WI38 (cell line): ENCODE measurements around the gene PHF13.

Source experiments
- H3K4me3 ChIP-seq: 2 replicates; pipeline ENCODE4 v1.5.1; 2011; ENCODE audit warnings: low read depth, mild to moderate bottlenecking, control low read depth, low read length
- TF ChIP-seq, protein P1 (sequence below): IDR thresholded peaks from 2 replicates; pipeline ENCODE4 v1.5.1; 2012; ENCODE audit warnings: low read depth, mild to moderate bottlenecking, control low read depth, low read length

Gene PHF13

DNA sequence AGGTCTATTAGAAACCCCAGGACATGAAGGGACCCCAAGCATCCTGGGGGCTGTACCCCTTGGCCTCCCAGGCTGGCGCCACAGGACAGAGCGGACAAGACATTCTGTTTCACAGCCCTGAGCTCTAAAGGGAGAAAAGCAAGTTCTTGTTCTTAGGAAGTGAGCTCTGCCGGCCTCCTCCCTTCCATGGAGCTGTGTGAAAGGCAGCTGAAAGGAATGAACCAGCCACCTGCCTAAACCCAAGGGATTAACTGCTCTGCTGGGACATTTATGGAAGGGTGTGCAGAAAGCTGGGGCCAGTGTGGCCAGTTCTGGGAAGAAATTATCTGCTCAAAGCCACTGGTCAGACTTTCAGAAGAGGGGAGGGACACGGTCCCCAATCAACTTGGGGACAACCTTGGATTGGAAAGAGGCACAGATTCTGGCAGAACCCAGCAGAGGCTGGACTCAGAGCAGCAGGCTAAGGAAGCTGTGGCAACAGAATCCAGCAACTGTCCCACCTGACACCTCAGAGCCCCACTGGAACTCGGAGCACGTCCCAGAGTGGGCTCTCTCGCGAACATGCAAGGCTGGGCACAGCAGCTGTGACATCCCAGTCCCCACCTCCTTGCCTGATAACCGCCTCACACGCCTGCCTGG is 13.0 kb upstream of the PHF13 start:
- TF ChIP-seq, protein P1, sequence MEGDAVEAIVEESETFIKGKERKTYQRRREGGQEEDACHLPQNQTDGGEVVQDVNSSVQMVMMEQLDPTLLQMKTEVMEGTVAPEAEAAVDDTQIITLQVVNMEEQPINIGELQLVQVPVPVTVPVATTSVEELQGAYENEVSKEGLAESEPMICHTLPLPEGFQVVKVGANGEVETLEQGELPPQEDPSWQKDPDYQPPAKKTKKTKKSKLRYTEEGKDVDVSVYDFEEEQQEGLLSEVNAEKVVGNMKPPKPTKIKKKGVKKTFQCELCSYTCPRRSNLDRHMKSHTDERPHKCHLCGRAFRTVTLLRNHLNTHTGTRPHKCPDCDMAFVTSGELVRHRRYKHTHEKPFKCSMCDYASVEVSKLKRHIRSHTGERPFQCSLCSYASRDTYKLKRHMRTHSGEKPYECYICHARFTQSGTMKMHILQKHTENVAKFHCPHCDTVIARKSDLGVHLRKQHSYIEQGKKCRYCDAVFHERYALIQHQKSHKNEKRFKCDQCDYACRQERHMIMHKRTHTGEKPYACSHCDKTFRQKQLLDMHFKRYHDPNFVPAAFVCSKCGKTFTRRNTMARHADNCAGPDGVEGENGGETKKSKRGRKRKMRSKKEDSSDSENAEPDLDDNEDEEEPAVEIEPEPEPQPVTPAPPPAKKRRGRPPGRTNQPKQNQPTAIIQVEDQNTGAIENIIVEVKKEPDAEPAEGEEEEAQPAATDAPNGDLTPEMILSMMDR, result no peak
- peak overlapping the region; percentile 91 for H3K4me3 ChIP-seq

DNA sequence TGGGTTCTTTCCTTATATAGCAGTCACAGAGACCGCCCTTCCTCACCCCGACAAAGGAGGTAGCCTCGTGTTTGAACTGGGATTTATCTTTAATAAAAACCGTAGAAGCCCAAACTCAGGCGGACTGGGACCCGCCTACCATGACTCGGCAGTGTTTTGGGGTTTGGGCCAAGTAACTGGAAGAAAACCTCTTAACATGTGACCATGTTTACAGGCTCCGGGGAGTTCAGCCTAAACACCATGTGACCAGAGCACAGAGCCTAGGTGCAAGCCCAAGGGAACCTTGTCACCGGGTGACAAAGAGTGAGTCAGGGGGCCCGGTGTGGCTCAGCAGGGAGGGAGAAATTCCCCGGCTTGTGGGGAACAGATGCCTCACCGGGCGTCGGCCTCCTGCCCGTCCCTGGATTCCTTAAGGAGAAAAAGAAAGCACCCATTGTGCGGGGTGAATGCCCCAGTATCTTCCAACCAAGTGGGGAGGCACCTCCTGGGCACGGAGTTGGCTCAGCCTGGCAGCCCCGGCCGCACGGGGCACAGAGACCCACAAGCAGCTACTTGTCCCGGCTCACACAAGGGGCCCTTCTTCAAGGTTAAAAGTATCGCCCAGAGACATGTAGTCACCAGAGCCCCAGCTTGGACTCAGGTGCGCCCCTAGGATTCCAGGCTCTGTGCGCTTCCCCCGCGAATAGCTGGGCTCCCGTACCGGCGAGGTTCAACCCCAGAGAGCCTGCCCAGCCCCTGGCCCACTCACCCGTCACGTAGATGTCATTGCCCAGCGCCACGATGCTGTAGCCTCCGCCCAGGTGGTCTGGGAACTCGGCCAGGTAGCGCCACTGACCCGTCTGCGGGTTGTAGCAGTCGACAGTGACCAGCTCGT is 12.2 kb upstream of the PHF13 start:
- H3K4me3 ChIP-seq, result peak overlapping the region; percentile 91
- TF ChIP-seq, protein P1, result no peak; the same call in 1 of the 2 replicates

DNA sequence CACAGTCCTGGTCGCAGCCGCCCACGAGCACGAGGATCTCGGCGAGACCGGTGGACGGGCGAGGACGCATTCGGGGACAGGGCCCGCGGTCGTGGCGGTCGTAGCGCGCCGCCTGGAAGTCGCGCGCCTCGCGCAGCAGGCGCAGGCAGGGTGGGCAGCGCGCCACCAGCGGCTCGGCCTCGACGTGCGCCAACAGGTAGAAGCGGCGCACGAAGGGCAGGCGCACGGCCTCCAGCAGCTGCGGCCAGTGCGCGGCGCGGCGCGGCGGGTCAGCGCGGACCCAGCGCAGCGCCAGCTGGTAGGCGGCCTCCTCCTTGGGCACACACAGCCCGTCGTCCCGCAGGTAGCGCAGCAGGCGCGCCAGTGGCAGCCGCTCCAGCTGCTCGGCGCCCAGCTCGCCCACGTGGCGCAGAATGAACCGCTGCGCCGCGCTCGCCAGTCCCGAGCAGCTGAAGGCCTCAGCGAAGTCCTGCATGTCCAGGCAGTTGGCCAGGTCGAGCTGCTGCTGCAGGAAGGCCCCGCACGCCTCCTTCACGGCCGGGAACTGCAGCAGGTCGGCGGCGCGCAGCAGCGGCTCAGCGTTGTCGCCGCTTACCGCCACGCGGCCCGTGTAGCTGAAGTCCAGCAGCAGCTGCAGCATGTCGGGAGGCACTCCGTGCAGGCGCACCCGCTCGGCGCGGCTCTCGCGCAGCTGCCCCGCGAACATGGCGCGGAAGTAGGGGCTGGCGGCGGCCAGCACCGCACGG is 11.4 kb upstream of the PHF13 start:
- TF ChIP-seq, protein P1, result no peak
- H3K4me3 ChIP-seq, result peak overlapping the region; percentile 91

DNA sequence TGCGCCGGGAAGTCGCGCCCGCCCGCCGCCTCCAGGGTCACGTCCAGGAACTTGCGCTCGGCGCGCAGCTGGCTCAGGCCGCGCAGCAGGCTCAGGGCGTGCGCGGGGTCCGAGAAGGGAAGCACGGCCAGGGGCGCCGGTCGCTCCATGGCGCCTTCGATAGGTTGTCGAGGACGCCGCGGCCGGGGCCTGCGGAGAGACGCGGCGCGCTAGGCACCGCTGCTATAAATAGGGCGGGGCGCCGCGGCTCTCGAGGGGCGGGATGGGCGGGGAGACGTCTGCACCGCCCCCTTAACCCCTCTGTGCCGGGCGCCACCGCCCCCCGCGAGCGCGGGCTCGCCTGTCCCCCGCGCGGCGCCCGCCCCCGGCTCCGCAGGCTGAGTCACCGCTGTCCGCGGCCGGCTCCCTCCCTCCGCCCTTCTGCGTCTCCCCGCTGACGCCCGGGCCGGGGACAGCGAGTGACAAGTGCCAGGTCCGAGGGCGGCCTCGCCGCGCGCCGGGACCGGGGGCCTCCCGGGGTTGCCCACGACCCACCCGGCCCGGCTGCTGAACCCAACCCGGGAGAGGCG is 10.8 kb upstream of the PHF13 start, which contains the start of gene KLHL21:
KLHL21 (minus strand) TSS at position 201 of the 569 bp plus-strand sequence; CDS start at position 149, 52 bp downstream.
- H3K4me3 ChIP-seq, result peak within 1 kb of the TSS; percentile 91

DNA sequence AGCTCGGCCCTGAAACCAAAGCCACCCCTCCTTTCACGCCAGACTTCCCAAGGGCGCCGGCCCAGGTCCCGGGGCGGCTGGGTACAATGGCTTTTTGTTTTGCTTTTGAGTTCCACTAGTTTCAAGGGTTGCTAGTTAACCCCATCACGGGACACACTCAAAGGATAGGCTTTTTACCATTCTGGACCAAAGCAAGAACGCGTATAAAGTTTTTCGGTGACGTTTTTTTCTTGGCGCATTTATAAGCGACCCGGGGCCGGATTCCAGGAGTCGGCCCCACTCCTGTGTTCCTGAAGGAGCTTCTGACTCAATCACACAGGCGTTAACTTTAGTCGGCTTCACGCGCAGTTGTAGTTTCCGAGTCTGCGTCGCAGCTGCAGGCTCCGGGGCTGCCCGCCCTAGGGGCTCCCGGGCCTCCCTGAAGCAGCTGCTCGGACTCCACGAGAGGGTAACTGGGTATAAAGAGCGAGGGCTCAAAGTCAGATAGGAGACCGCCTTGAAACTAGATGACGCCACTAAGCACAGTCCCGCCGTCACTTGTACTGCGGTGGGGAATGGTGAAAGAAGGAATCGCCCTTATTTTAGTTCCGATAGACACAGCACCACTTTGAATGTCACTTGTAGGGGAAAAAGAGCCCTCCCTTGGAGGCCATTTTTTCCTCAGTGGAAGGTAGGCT is 10.2 kb upstream of the PHF13 start:
- H3K4me3 ChIP-seq, result peak overlapping the region; percentile 57

More for the DNA sequence above, 10.8 kb upstream of the PHF13 start, which contains the start of gene KLHL21:
- TF ChIP-seq, protein P1, result no peak

More for the DNA sequence above, 10.2 kb upstream of the PHF13 start:
- TF ChIP-seq, protein P1, result no peak
